ENCODE measurements around the gene PTGES2.

Gene PTGES2

GRCh38 chr9:128161215-128161902 lies 33.8 kb upstream of the PTGES2 start:
- no peak for TF ChIP-seq CTCF (IDR thresholded peaks at IDR 0.05; ENCODE audit: borderline replicate concordance, insufficient read depth, low read depth, low read length)
- no peak overlapping the region for H3K4me3 ChIP-seq (ENCODE audit: low read depth, low read length)

- no peak for TF ChIP-seq CTCF (IDR thresholded peaks at IDR 0.05; ENCODE audit: borderline replicate concordance, insufficient read depth, low read depth, low read length)
- H3K4me3 ChIP-seq (ENCODE audit: low read depth, low read length), result peak overlapping the region; percentile 81
These were observed 33.1 kb upstream of the PTGES2 start for GRCh38 chr9:128160603-128160987.

GRCh38 chr9:128159784-128160602 lies 32.5 kb upstream of the PTGES2 start, which contains the start of gene BBLN:
TSS of gene BBLN (plus strand) at chr9:128160265. CDS start at chr9:128160408, 143 bp downstream.
- peak within 1 kb of the TSS; percentile 81 for H3K4me3 ChIP-seq (ENCODE audit: low read depth, low read length)
- no peak for TF ChIP-seq CTCF (IDR thresholded peaks at IDR 0.05; ENCODE audit: borderline replicate concordance, insufficient read depth, low read depth, low read length)

GRCh38 chr9:128159522-128159783 lies 31.9 kb upstream of the PTGES2 start:
- H3K4me3 ChIP-seq (ENCODE audit: low read depth, low read length), result peak overlapping the region; percentile 52
- TF ChIP-seq CTCF (IDR thresholded peaks at IDR 0.05; ENCODE audit: borderline replicate concordance, insufficient read depth, low read depth, low read length), result no peak

- no peak for TF ChIP-seq CTCF (IDR thresholded peaks at IDR 0.05; ENCODE audit: borderline replicate concordance, insufficient read depth, low read depth, low read length)
- no peak overlapping the region for H3K4me3 ChIP-seq (ENCODE audit: low read depth, low read length)
These were observed 28.4 kb upstream of the PTGES2 start for GRCh38 chr9:128155736-128156500.

GRCh38 chr9:128153947-128154695 lies 26.6 kb upstream of the PTGES2 start:
- TF ChIP-seq CTCF (IDR thresholded peaks at IDR 0.05; ENCODE audit: borderline replicate concordance, insufficient read depth, low read depth, low read length), result no peak
- H3K4me3 ChIP-seq (ENCODE audit: low read depth, low read length), result no peak overlapping the region

All from GM12875 (cell line).